Measurements from ENCODE around the gene PGGT1B.
"Not testable (repeated sequence)": the region's sequence is repeated elsewhere in the genome, so short reads cannot be mapped to it uniquely, and the experiment has no call there.

PGGT1B gene

GRCh38 chr5:115257981-115258380 is 4.7 kb downstream of the PGGT1B start:
- DNase-seq (ENCODE audit: low read depth): no peak

GRCh38 chr5:115249379-115249778 is 13.3 kb downstream of the PGGT1B start:
- not testable (repeated sequence) for DNase-seq (ENCODE audit: low read depth)

- DNase-seq (ENCODE audit: low read depth): no peak
These were observed 16.2 kb downstream of the PGGT1B start for GRCh38 chr5:115246361-115246991.

GRCh38 chr5:115243412-115243811 is 19.3 kb downstream of the PGGT1B start:
- DNase-seq (ENCODE audit: low read depth): no peak

GRCh38 chr5:115241881-115242642 is 20.6 kb downstream of the PGGT1B start:
- DNase-seq (ENCODE audit: low read depth): no peak

GRCh38 chr5:115237066-115237465 is 25.6 kb downstream of the PGGT1B start:
- DNase-seq (ENCODE audit: low read depth): no peak

- DNase-seq (ENCODE audit: low read depth): no peak
These were observed 26.1 kb downstream of the PGGT1B start for GRCh38 chr5:115236599-115236998.

GRCh38 chr5:115231598-115231997 is 31.1 kb downstream of the PGGT1B start:
- DNase-seq (ENCODE audit: low read depth): no peak

- DNase-seq (ENCODE audit: low read depth): no peak
These were observed 33.1 kb downstream of the PGGT1B start for GRCh38 chr5:115229606-115230005.

GRCh38 chr5:115227281-115227680 is 35.4 kb downstream of the PGGT1B start:
- DNase-seq (ENCODE audit: low read depth): no peak

GRCh38 chr5:115214541-115214940 is 48.1 kb downstream of the PGGT1B start:
- no peak for DNase-seq (ENCODE audit: low read depth)

- DNase-seq (ENCODE audit: low read depth): peak; percentile 30
These were observed 53.4 kb downstream of the PGGT1B start for GRCh38 chr5:115209279-115209678.

GRCh38 chr5:115202952-115203351 is 59.7 kb downstream of the PGGT1B start:
- DNase-seq (ENCODE audit: low read depth): no peak

GRCh38 chr5:115196161-115196560 is 66.5 kb downstream of the PGGT1B start:
- DNase-seq (ENCODE audit: low read depth): no peak

GRCh38 chr5:115194676-115195075 is 68.0 kb downstream of the PGGT1B start:
- no peak for DNase-seq (ENCODE audit: low read depth)

GRCh38 chr5:115193295-115193694 is 69.4 kb downstream of the PGGT1B start:
- DNase-seq (ENCODE audit: low read depth): no peak

GRCh38 chr5:115192098-115192497 is 70.6 kb downstream of the PGGT1B start:
- no peak for DNase-seq (ENCODE audit: low read depth)

- DNase-seq (ENCODE audit: low read depth): no peak
These were observed 71.1 kb downstream of the PGGT1B start for GRCh38 chr5:115191474-115192031.

GRCh38 chr5:115190388-115190787 is 72.3 kb downstream of the PGGT1B start:
- DNase-seq (ENCODE audit: low read depth): no peak

GRCh38 chr5:115189866-115190265 is 72.8 kb downstream of the PGGT1B start:
- DNase-seq (ENCODE audit: low read depth): no peak

- DNase-seq (ENCODE audit: low read depth): no peak
These were observed 75.9 kb downstream of the PGGT1B start for GRCh38 chr5:115186794-115187193.

GRCh38 chr5:115184770-115185169 is 77.9 kb downstream of the PGGT1B start:
- DNase-seq (ENCODE audit: low read depth): no peak

GRCh38 chr5:115181757-115182156 is 80.9 kb downstream of the PGGT1B start:
- DNase-seq (ENCODE audit: low read depth): no peak

Data from activated T-cell treated with anti-CD3 and anti-CD28 coated beads for 48 hours (primary cell).